ENCODE results near the gene VSTM1. TPM values are rescaled to one million over a fixed set of nuclear protein-coding genes. Genes with fewer than 3 reads are reported as not detected.
A peak's percentile ranks its signal among the peaks of the same experiment; 100 is the strongest.

Gene VSTM1
- total RNA-seq, result 10 to 100 TPM in 1 of 2 donors, under 1 TPM in 1; 0.44 to 12.1 TPM
- polyA plus RNA-seq (ENCODE audit: insufficient read length in 6 of 6), result under 1 TPM in 4 of 6 donors, not detected in 2; 0.20 to 0.32 (median 0.29) TPM
- long read RNA-seq, donor 1, partial matches to known transcripts, result 3,151 of 5,652 reads
- long read RNA-seq, donor 1, other reads (novel, unspliced or antisense), result 2,500 of 5,652 reads
- long read RNA-seq, donor 2, result 0 reads
- long read RNA-seq, donor 3, partial matches to known transcripts, result 0 of 1 reads
- long read RNA-seq, donor 3, other reads (novel, unspliced or antisense), result 0 of 1 reads
- long read RNA-seq, donor 4, result 0 reads
- long read RNA-seq, donor 5, result 0 reads
- long read RNA-seq, donor 6, result 0 reads
- long read RNA-seq, donor 7, result 0 reads
- long read RNA-seq, donor 8, result 0 reads
- long read RNA-seq, donor 9, result 0 reads
- long read RNA-seq, donor 10, transcript VSTM1-201 (9 exons, 1,023 nt), result major isoform, 6 of 10 reads
- long read RNA-seq, donor 10, partial matches to known transcripts, result 0 of 10 reads
- long read RNA-seq, donor 10, other reads (novel, unspliced or antisense), result 4 of 10 reads
- long read RNA-seq, donor 11, result 0 reads
- long read RNA-seq, donor 12, partial matches to known transcripts, result 0 of 1 reads
- long read RNA-seq, donor 12, other reads (novel, unspliced or antisense), result 0 of 1 reads

- no peak for TF ChIP-seq CTCF (IDR thresholded peaks at IDR 0.05)
- peak within 1 kb of the TSS in 1 of 2 donors; percentile 88 for H3K27ac ChIP-seq
- H3K4me3 ChIP-seq, result peak within 1 kb of the TSS in 1 of 2 donors; percentile 35
- intact Hi-C loops (cut with DNase I), result no loop called here
- no peaks in the 10 kb centered on the region for H3K9me3 ChIP-seq
- peaks cover 0 to 49% of the 10 kb centered on the region in 2 donors for H3K27me3 ChIP-seq
- no peak for ATAC-seq
- DNase-seq, result peak in 1 of 4 donors; percentile 78
- peaks cover 0 to 22% of the 10 kb centered on the region in 2 donors for H3K4me1 ChIP-seq
- no peaks in the 10 kb centered on the region for H3K36me3 ChIP-seq
Observed at GRCh38 chr19:54063350-54064116, at the start of gene VSTM1. VSTM1 (minus strand) TSS chr19:54063897; CDS start chr19:54063777, 120 bp downstream.

GRCh38 chr19:54109651-54110050 is 46.0 kb upstream of the VSTM1 start:
- TF ChIP-seq CTCF (IDR thresholded peaks at IDR 0.05), result no peak
- Histone ChIP-seq H3K4me1 (peaks cover 7 to 13% of the 10 kb centered on the region in 2 donors), H3K27me3 (no peaks in the 10 kb centered on the region), H3K4me3 (no peak overlapping the region), H3K27ac (no peak overlapping the region), H3K9me3 (no peaks in the 10 kb centered on the region), H3K36me3 (peaks cover 0 to 76% of the 10 kb centered on the region in 2 donors)
- DNase-seq (no peak), ATAC-seq (no peak)
- intact Hi-C loops (cut with DNase I), result no loop called here

GRCh38 chr19:54108496-54108895 is 44.8 kb upstream of the VSTM1 start:
- no peak for TF ChIP-seq CTCF (IDR thresholded peaks at IDR 0.05)
- DNase-seq, result no peak
- H3K27ac ChIP-seq, result no peak overlapping the region
- peaks cover 4 to 13% of the 10 kb centered on the region in 2 donors for H3K4me1 ChIP-seq
- H3K36me3 ChIP-seq, result peaks cover 0 to 76% of the 10 kb centered on the region in 2 donors
- ATAC-seq, result no peak
- intact Hi-C loops (cut with DNase I), result no loop called here
- H3K9me3 ChIP-seq, result no peaks in the 10 kb centered on the region
- H3K4me3 ChIP-seq, result no peak overlapping the region
- H3K27me3 ChIP-seq, result no peaks in the 10 kb centered on the region

GRCh38 chr19:54107876-54108490 is 44.3 kb upstream of the VSTM1 start:
- Histone ChIP-seq H3K9me3 (no peaks in the 10 kb centered on the region), H3K4me3 (no peak overlapping the region), H3K4me1 (peaks cover 4 to 18% of the 10 kb centered on the region in 2 donors), H3K36me3 (peaks cover 0 to 76% of the 10 kb centered on the region in 2 donors), H3K27me3 (no peaks in the 10 kb centered on the region), H3K27ac (no peak overlapping the region)
- no peak for TF ChIP-seq CTCF (IDR thresholded peaks at IDR 0.05)
- peak in 1 of 4 donors; percentile 29 for DNase-seq
- no peak for ATAC-seq
- intact Hi-C loops (cut with DNase I), result no loop called here

Measured in left lung (tissue), 14 donors.